Measurements from ENCODE around the gene SMIM36.
A peak's percentile ranks its signal among the peaks of the same experiment; 100 is the strongest.

SMIM36 gene

GRCh38 chr17:55510986-55511721 lies at the start of gene SMIM36:
Gene SMIM36 (minus strand): TSS chr17:55511452.
- no peak for DNase-seq (ENCODE audit: low read depth)
- TF ChIP-seq CTCF (IDR thresholded peaks at IDR 0.05; ENCODE audit: control insufficient read depth, extremely low read depth, insufficient read depth) = no peak

GRCh38 chr17:55555772-55556171 lies 44.5 kb upstream of the SMIM36 start:
- no peak overlapping the region for H3K4me3 ChIP-seq (ENCODE audit: low read depth, low read length)
- TF ChIP-seq CTCF (IDR thresholded peaks at IDR 0.05; ENCODE audit: control insufficient read depth, extremely low read depth, insufficient read depth) = no peak
- no peak for DNase-seq (ENCODE audit: low read depth)

More at GRCh38 chr17:55510986-55511721, at the start of gene SMIM36:
- no peak within 1 kb of the TSS for H3K4me3 ChIP-seq (ENCODE audit: low read depth, low read length)

GRCh38 chr17:55549140-55549539 lies 37.9 kb upstream of the SMIM36 start:
- no peak overlapping the region for H3K4me3 ChIP-seq (ENCODE audit: low read depth, low read length)
- TF ChIP-seq CTCF (IDR thresholded peaks at IDR 0.05; ENCODE audit: control insufficient read depth, extremely low read depth, insufficient read depth) = peak; percentile 46
- DNase-seq (ENCODE audit: low read depth) = no peak

- no peak overlapping the region for H3K4me3 ChIP-seq (ENCODE audit: low read depth, low read length)
- no peak for DNase-seq (ENCODE audit: low read depth)
- TF ChIP-seq CTCF (IDR thresholded peaks at IDR 0.05; ENCODE audit: control insufficient read depth, extremely low read depth, insufficient read depth) = no peak
These were observed 35.9 kb upstream of the SMIM36 start for GRCh38 chr17:55546991-55547664.

GRCh38 chr17:55546481-55546880 lies 35.2 kb upstream of the SMIM36 start:
- no peak for TF ChIP-seq CTCF (IDR thresholded peaks at IDR 0.05; ENCODE audit: control insufficient read depth, extremely low read depth, insufficient read depth)
- no peak overlapping the region for H3K4me3 ChIP-seq (ENCODE audit: low read depth, low read length)
- no peak for DNase-seq (ENCODE audit: low read depth)

GRCh38 chr17:55545806-55546205 lies 34.6 kb upstream of the SMIM36 start:
- H3K4me3 ChIP-seq (ENCODE audit: low read depth, low read length) = no peak overlapping the region
- no peak for DNase-seq (ENCODE audit: low read depth)
- TF ChIP-seq CTCF (IDR thresholded peaks at IDR 0.05; ENCODE audit: control insufficient read depth, extremely low read depth, insufficient read depth) = no peak

Data from LNCaP clone FGC (cell line).